ENCODE data around the gene GALK2.

The GALK2 gene

GRCh38 chr15:49306551-49306950, 136.5 kb downstream of the GALK2 start:
- WGBS, 2 donors (ENCODE audit: extremely low coverage in 2 of 2, insufficient read length in 2 of 2, insufficient replicate concordance in 1 of 2), result no CpG with 5 or more reads among the region's 1 CpG
- Histone ChIP-seq H2AK5ac (ENCODE audit: low read depth, low read length) (no peak overlapping the region), H3K79me1 (ENCODE audit: low read depth, low read length) (no peaks in the 10 kb centered on the region), H2BK15ac (ENCODE audit: low read length) (no peak overlapping the region), H2AFZ (ENCODE audit: low read length) (no peak overlapping the region), H3K9me3 (replicated peaks in 1 of 2; ENCODE audit: control insufficient read depth in 2 of 2, insufficient read depth in 1 of 2, low read depth in 1 of 2, low read length in 2 of 2) (peaks cover 0 to under 1% of the 10 kb centered on the region in 2 donors), H2BK12ac (ENCODE audit: low read length) (no peak overlapping the region), H3K36me3 (replicated peaks in 1 of 2; ENCODE audit: control insufficient read depth in 2 of 2, insufficient read depth in 2 of 2, low read length in 2 of 2) (peaks cover 0 to 7% of the 10 kb centered on the region in 2 donors), H3K4ac (ENCODE audit: low read length) (no peak overlapping the region), H3K27me3 (ENCODE audit: control insufficient read depth in 3 of 3, insufficient read depth in 3 of 3, low read depth in 1 of 3, low read length in 3 of 3) (no peaks in the 10 kb centered on the region), H2BK120ac (ENCODE audit: low read depth, low read length) (no peak overlapping the region), H2BK5ac (ENCODE audit: low read length) (no peak overlapping the region), H3K9ac (ENCODE audit: low read depth, low read length, poor library complexity) (no peak overlapping the region), H3K27ac (replicated peaks; ENCODE audit: low read length) (no peak overlapping the region), H3K4me1 (ENCODE audit: control insufficient read depth in 2 of 2, insufficient read depth in 1 of 2, low read depth in 1 of 2, low read length in 2 of 2) (no peaks in the 10 kb centered on the region), H3K4me2 (ENCODE audit: insufficient read depth, low read length, poor library complexity, severe bottlenecking) (no peak overlapping the region), H4K8ac (ENCODE audit: low read depth, low read length) (no peak overlapping the region), H3K18ac (ENCODE audit: low read length) (no peak overlapping the region), H3K14ac (ENCODE audit: low read length) (no peak overlapping the region), H4K91ac (ENCODE audit: low read depth, low read length, poor library complexity) (no peak overlapping the region), H3K4me3 (ENCODE audit: low read length in 2 of 2) (no peak overlapping the region), H3K23ac (ENCODE audit: low read depth, low read length, poor library complexity) (no peak overlapping the region)
- DNase-seq (ENCODE audit: low spot score), result no peak

- H3K79me1 ChIP-seq (ENCODE audit: low read depth, low read length), result no peaks in the 10 kb centered on the region
- H3K27me3 ChIP-seq (ENCODE audit: control insufficient read depth in 3 of 3, insufficient read depth in 3 of 3, low read depth in 1 of 3, low read length in 3 of 3), result no peaks in the 10 kb centered on the region
- H3K4me1 ChIP-seq (ENCODE audit: control insufficient read depth in 2 of 2, insufficient read depth in 1 of 2, low read depth in 1 of 2, low read length in 2 of 2), result no peaks in the 10 kb centered on the region
- peaks cover 0 to 7% of the 10 kb centered on the region in 2 donors for H3K36me3 ChIP-seq (replicated peaks in 1 of 2; ENCODE audit: control insufficient read depth in 2 of 2, insufficient read depth in 2 of 2, low read length in 2 of 2)
- H3K14ac ChIP-seq (ENCODE audit: low read length), result no peak overlapping the region
- H2BK5ac ChIP-seq (ENCODE audit: low read length), result no peak overlapping the region
- WGBS, 2 donors (ENCODE audit: extremely low coverage in 2 of 2, insufficient read length in 2 of 2, insufficient replicate concordance in 1 of 2), result no CpG with 5 or more reads among the region's 2 CpGs
- H3K9me3 ChIP-seq (replicated peaks in 1 of 2; ENCODE audit: control insufficient read depth in 2 of 2, insufficient read depth in 1 of 2, low read depth in 1 of 2, low read length in 2 of 2), result peaks cover 0 to 2% of the 10 kb centered on the region in 2 donors
- no peak overlapping the region for H2AK5ac ChIP-seq (ENCODE audit: low read depth, low read length)
- H3K18ac ChIP-seq (ENCODE audit: low read length), result no peak overlapping the region
- no peak overlapping the region for H3K9ac ChIP-seq (ENCODE audit: low read depth, low read length, poor library complexity)
- H3K4me2 ChIP-seq (ENCODE audit: insufficient read depth, low read length, poor library complexity, severe bottlenecking), result no peak overlapping the region
- H4K91ac ChIP-seq (ENCODE audit: low read depth, low read length, poor library complexity), result no peak overlapping the region
- H2BK12ac ChIP-seq (ENCODE audit: low read length), result no peak overlapping the region
- no peak overlapping the region for H3K27ac ChIP-seq (replicated peaks; ENCODE audit: low read length)
- no peak overlapping the region for H2AFZ ChIP-seq (ENCODE audit: low read length)
- no peak overlapping the region for H4K8ac ChIP-seq (ENCODE audit: low read depth, low read length)
- no peak overlapping the region for H2BK120ac ChIP-seq (ENCODE audit: low read depth, low read length)
- no peak overlapping the region for H3K23ac ChIP-seq (ENCODE audit: low read depth, low read length, poor library complexity)
- DNase-seq (ENCODE audit: low spot score), result no peak
- H3K4me3 ChIP-seq (ENCODE audit: low read length in 2 of 2), result no peak overlapping the region
- H3K4ac ChIP-seq (ENCODE audit: low read length), result no peak overlapping the region
- H2BK15ac ChIP-seq (ENCODE audit: low read length), result no peak overlapping the region
Observed at GRCh38 chr15:49308686-49309085, 138.6 kb downstream of the GALK2 start.

DNA sequence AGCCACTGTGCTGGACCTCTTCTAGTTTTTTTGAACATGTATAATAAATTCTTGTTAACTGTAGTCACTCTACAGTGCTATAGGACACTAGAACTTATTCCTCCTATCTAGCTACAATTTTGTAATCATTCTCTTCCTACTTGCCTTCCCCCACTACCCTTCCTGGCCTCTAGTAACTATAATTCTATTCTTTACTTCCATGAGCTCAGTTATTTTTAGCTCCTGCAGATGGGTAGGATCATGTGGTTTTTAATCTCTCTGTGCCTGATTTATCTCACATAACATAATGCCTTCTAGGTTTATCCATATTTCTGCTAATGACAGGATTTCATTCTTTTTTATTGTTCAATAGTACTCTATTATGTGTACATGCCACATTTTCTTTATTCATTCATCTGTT, 139.8 kb downstream of the GALK2 start:
- no peak overlapping the region for H3K4me2 ChIP-seq (ENCODE audit: insufficient read depth, low read length, poor library complexity, severe bottlenecking)
- no peak overlapping the region for H3K4me3 ChIP-seq (ENCODE audit: low read length in 2 of 2)
- no peak for DNase-seq (ENCODE audit: low spot score)
- no peak overlapping the region for H2AFZ ChIP-seq (ENCODE audit: low read length)
- H3K18ac ChIP-seq (ENCODE audit: low read length), result no peak overlapping the region
- no peaks in the 10 kb centered on the region for H3K4me1 ChIP-seq (ENCODE audit: control insufficient read depth in 2 of 2, insufficient read depth in 1 of 2, low read depth in 1 of 2, low read length in 2 of 2)
- no peak overlapping the region for H3K27ac ChIP-seq (replicated peaks; ENCODE audit: low read length)
- H3K4ac ChIP-seq (ENCODE audit: low read length), result no peak overlapping the region
- H3K9me3 ChIP-seq (replicated peaks in 1 of 2; ENCODE audit: control insufficient read depth in 2 of 2, insufficient read depth in 1 of 2, low read depth in 1 of 2, low read length in 2 of 2), result peaks cover 0 to 2% of the 10 kb centered on the region in 2 donors
- no peak overlapping the region for H2BK5ac ChIP-seq (ENCODE audit: low read length)
- no peak overlapping the region for H3K9ac ChIP-seq (ENCODE audit: low read depth, low read length, poor library complexity)
- H3K79me1 ChIP-seq (ENCODE audit: low read depth, low read length), result no peaks in the 10 kb centered on the region
- no peak overlapping the region for H2AK5ac ChIP-seq (ENCODE audit: low read depth, low read length)
- H2BK120ac ChIP-seq (ENCODE audit: low read depth, low read length), result no peak overlapping the region
- no peak overlapping the region for H4K91ac ChIP-seq (ENCODE audit: low read depth, low read length, poor library complexity)
- H3K14ac ChIP-seq (ENCODE audit: low read length), result no peak overlapping the region
- H3K36me3 ChIP-seq (replicated peaks in 1 of 2; ENCODE audit: control insufficient read depth in 2 of 2, insufficient read depth in 2 of 2, low read length in 2 of 2), result no peaks in the 10 kb centered on the region
- H3K27me3 ChIP-seq (ENCODE audit: control insufficient read depth in 3 of 3, insufficient read depth in 3 of 3, low read depth in 1 of 3, low read length in 3 of 3), result no peaks in the 10 kb centered on the region
- H2BK12ac ChIP-seq (ENCODE audit: low read length), result no peak overlapping the region
- no peak overlapping the region for H4K8ac ChIP-seq (ENCODE audit: low read depth, low read length)
- H3K23ac ChIP-seq (ENCODE audit: low read depth, low read length, poor library complexity), result no peak overlapping the region
- H2BK15ac ChIP-seq (ENCODE audit: low read length), result no peak overlapping the region

DNA sequence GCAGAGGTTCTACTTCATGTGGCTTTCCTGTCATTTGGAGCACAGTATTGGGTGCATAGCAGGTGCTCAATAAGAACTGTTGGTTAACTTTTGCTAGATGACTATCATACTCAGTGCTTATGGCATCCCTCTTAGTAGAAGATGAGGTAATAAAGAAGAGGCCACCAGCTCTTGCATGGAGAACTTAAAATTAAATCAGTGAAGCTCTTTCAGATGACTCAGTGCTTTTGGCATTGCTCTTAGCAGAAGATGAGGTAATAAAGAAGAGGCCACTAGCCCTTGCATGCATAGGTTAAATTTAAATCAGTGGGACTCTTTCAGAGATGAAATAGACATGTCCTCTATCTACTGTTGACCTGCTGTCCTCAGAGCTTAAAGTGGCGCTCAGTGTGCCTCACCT, 143.6 kb downstream of the GALK2 start:
- no peak overlapping the region for H3K18ac ChIP-seq (ENCODE audit: low read length)
- no peak overlapping the region for H3K4me3 ChIP-seq (ENCODE audit: low read length in 2 of 2)
- H3K4ac ChIP-seq (ENCODE audit: low read length), result no peak overlapping the region
- no peak overlapping the region for H2AK5ac ChIP-seq (ENCODE audit: low read depth, low read length)
- H3K9ac ChIP-seq (ENCODE audit: low read depth, low read length, poor library complexity), result no peak overlapping the region
- no peak overlapping the region for H2BK120ac ChIP-seq (ENCODE audit: low read depth, low read length)
- no peaks in the 10 kb centered on the region for H3K79me1 ChIP-seq (ENCODE audit: low read depth, low read length)
- H3K9me3 ChIP-seq (replicated peaks in 1 of 2; ENCODE audit: control insufficient read depth in 2 of 2, insufficient read depth in 1 of 2, low read depth in 1 of 2, low read length in 2 of 2), result peaks cover 0 to 2% of the 10 kb centered on the region in 2 donors
- no peak overlapping the region for H4K91ac ChIP-seq (ENCODE audit: low read depth, low read length, poor library complexity)
- no peak overlapping the region for H3K14ac ChIP-seq (ENCODE audit: low read length)
- H2AFZ ChIP-seq (ENCODE audit: low read length), result no peak overlapping the region
- no CpG with 5 or more reads among the region's 1 CpG for WGBS, 2 donors (ENCODE audit: extremely low coverage in 2 of 2, insufficient read length in 2 of 2, insufficient replicate concordance in 1 of 2)
- no peak overlapping the region for H3K27ac ChIP-seq (replicated peaks; ENCODE audit: low read length)
- H2BK5ac ChIP-seq (ENCODE audit: low read length), result no peak overlapping the region
- DNase-seq (ENCODE audit: low spot score), result no peak
- H3K4me1 ChIP-seq (ENCODE audit: control insufficient read depth in 2 of 2, insufficient read depth in 1 of 2, low read depth in 1 of 2, low read length in 2 of 2), result peaks cover 0 to 5% of the 10 kb centered on the region in 2 donors
- H4K8ac ChIP-seq (ENCODE audit: low read depth, low read length), result no peak overlapping the region
- H3K4me2 ChIP-seq (ENCODE audit: insufficient read depth, low read length, poor library complexity, severe bottlenecking), result no peak overlapping the region
- no peak overlapping the region for H2BK15ac ChIP-seq (ENCODE audit: low read length)
- no peak overlapping the region for H3K23ac ChIP-seq (ENCODE audit: low read depth, low read length, poor library complexity)
- H3K27me3 ChIP-seq (ENCODE audit: control insufficient read depth in 3 of 3, insufficient read depth in 3 of 3, low read depth in 1 of 3, low read length in 3 of 3), result no peaks in the 10 kb centered on the region
- H2BK12ac ChIP-seq (ENCODE audit: low read length), result no peak overlapping the region
- H3K36me3 ChIP-seq (replicated peaks in 1 of 2; ENCODE audit: control insufficient read depth in 2 of 2, insufficient read depth in 2 of 2, low read length in 2 of 2), result no peaks in the 10 kb centered on the region
